K562 (cell line): Measurements from ENCODE around the gene ANO1. TPM values are rescaled to one million over a fixed set of nuclear protein-coding genes. Genes with fewer than 3 reads are reported as not detected.

Experiments
- CBFA2T2 ChIP-seq: fragments of 450-650 bp; conservative IDR thresholded peaks from 2 replicates; pipeline ENCODE4 v1.6.1; 2017; ENCODE audit warnings: mild to moderate bottlenecking
- DNMT1 ChIP-seq: fragments of 450-650 bp; IDR thresholded peaks from 2 replicates; pipeline ENCODE4 v1.6.1; 2016; ENCODE audit warnings: antibody characterized with exemption, mild to moderate bottlenecking
- EP300 ChIP-seq: IDR thresholded peaks from 2 replicates; pipeline ENCODE4 v1.6.1; 2012; ENCODE audit warnings: low read length, improper control_type of control experiment
- GATAD2B ChIP-seq: fragments of 450-650 bp; IDR thresholded peaks from 2 replicates; pipeline ENCODE4 v1.6.1; 2017; ENCODE audit warnings: mild to moderate bottlenecking, borderline replicate concordance
- HDGF ChIP-seq: fragments of 450-650 bp; IDR thresholded peaks from 2 replicates; pipeline ENCODE4 v1.6.1; 2016
- MCM7 ChIP-seq, 2 experiments: fragments of 450-650 bp; IDR thresholded peaks; 2 replicates each; pipeline ENCODE4 v1.6.1; 2016 to 2018
- NFATC3 ChIP-seq: fragments of 450-650 bp; IDR thresholded peaks from 2 replicates; pipeline ENCODE4 v1.6.1; 2017; ENCODE audit warnings: mild to moderate bottlenecking
- NONO ChIP-seq, 2 experiments: fragments of 200-400 bp in 1 of 2; fragments of 450-650 bp in 1 of 2; formaldehyde crosslinking in 1 of 2; IDR thresholded peaks; 2 replicates each; pipeline ENCODE4 v1.6.1; 2017; ENCODE audit warnings: low read depth in 2 of 2, mild to moderate bottlenecking in 2 of 2, moderate library complexity in 2 of 2, low read length in 1 of 2
- ZNF764 ChIP-seq: fragments of 250-450 bp; sonication (Bioruptor Pico); IDR thresholded peaks from 2 replicates; pipeline ENCODE4 v1.4.0; 2020; ENCODE audit warnings: low read depth, mild to moderate bottlenecking, moderate library complexity
- polyA plus RNA-seq, 8 experiments: library from polyadenylated mRNA; depleted of rRNA in 4 of 8; stranded (reverse) in 5 of 8; unstranded in 3 of 8; fragments of >200 nt; fragmentation: Nextera tagmentation in 2 of 8; fragmentation: Illumina TruSeq in 1 of 8; extraction: Ambion mirVana in 2 of 8; extraction: Trizol in 1 of 8; gene quantifications; 2 replicates each; pipeline versions ENCODE4 v1.2.1 to v1.2.3, GENCODE V29; 2011 to 2014; ENCODE audit warnings: inconsistent platforms in 1 of 8, missing spikeins in 1 of 8
- total RNA-seq, 7 experiments: library from RNA; depleted of rRNA in 6 of 7; stranded (reverse); fragments of >200 nt in 6 of 7; fragmentation: Illumina TruSeq in 2 of 7; extraction: Trizol in 2 of 7; gene quantifications; 2 replicates each; pipeline versions ENCODE4 v1.2.1 to v1.2.3, GENCODE V29; 2011 to 2021; ENCODE audit warnings: low replicate concordance in 1 of 7
- TF ChIP-seq, protein P1 (sequence below): fragments of 250-450 bp; sonication (Bioruptor Pico); IDR thresholded peaks from 2 replicates; pipeline ENCODE4 v1.4.0; 2020; ENCODE audit warnings: borderline replicate concordance
- TF ChIP-seq, protein P2 (sequence below): fragments of 250-450 bp; sonication (Bioruptor Pico); IDR thresholded peaks from 2 replicates; pipeline ENCODE4 v1.4.0; 2020; ENCODE audit warnings: mild to moderate bottlenecking, moderate library complexity

Gene ANO1
- total and polyA plus RNA-seq, 9 of the 15 experiments (the other 6 are each of a cell fraction or from before 2014, with no cell fraction given), result not detected

DNA sequence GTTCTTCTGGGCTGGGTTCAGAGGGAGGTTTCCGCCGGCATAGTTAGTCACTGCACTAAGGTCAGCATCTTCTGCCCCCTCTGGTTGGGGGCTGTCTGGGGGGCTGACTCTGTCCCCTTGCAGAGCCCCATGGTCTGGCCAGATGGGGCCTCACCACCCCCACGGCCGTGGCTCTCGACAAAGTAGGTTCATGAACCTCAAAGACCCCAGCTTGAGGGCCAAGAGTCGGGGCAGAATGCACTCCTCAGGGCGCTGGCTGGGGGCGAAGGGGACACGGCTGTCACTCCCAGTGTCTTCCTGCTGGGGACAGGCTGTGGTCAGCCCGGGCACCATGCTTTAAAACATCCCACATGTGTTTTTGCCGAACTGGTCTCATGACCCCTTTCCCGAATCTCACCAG lies 20.8 kb downstream of the ANO1 start (continued):
- no peak for TF ChIP-seq DNMT1
- TF ChIP-seq GATAD2B, result no peak
- TF ChIP-seq, protein P1, sequence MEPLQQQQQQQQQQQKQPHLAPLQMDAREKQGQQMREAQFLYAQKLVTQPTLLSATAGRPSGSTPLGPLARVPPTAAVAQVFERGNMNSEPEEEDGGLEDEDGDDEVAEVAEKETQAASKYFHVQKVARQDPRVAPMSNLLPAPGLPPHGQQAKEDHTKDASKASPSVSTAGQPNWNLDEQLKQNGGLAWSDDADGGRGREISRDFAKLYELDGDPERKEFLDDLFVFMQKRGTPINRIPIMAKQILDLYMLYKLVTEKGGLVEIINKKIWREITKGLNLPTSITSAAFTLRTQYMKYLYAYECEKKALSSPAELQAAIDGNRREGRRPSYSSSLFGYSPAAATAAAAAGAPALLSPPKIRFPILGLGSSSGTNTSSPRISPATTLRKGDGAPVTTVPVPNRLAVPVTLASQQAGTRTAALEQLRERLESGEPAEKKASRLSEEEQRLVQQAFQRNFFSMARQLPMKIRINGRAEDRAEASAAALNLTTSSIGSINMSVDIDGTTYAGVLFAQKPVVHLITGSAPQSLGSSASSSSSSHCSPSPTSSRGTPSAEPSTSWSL (CRISPR knock-in tag), result no peak
- no peak for TF ChIP-seq CBFA2T2
- no peak for TF ChIP-seq ZNF764
- no peak for TF ChIP-seq HDGF
- TF ChIP-seq, protein P2, sequence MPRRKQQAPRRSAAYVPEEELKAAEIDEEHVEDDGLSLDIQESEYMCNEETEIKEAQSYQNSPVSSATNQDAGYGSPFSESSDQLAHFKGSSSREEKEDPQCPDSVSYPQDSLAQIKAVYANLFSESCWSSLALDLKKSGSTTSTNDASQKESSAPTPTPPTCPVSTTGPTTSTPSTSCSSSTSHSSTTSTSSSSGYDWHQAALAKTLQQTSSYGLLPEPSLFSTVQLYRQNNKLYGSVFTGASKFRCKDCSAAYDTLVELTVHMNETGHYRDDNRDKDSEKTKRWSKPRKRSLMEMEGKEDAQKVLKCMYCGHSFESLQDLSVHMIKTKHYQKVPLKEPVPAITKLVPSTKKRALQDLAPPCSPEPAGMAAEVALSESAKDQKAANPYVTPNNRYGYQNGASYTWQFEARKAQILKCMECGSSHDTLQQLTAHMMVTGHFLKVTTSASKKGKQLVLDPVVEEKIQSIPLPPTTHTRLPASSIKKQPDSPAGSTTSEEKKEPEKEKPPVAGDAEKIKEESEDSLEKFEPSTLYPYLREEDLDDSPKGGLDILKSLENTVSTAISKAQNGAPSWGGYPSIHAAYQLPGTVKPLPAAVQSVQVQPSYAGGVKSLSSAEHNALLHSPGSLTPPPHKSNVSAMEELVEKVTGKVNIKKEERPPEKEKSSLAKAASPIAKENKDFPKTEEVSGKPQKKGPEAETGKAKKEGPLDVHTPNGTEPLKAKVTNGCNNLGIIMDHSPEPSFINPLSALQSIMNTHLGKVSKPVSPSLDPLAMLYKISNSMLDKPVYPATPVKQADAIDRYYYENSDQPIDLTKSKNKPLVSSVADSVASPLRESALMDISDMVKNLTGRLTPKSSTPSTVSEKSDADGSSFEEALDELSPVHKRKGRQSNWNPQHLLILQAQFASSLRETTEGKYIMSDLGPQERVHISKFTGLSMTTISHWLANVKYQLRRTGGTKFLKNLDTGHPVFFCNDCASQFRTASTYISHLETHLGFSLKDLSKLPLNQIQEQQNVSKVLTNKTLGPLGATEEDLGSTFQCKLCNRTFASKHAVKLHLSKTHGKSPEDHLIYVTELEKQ (CRISPR knock-in tag), result no peak
- no peak for TF ChIP-seq MCM7 (IDR thresholded peaks at IDR 0.05)
- no peak for TF ChIP-seq EP300
- no peak for TF ChIP-seq NFATC3
- TF ChIP-seq NONO (IDR thresholded peaks at IDR 0.05; ENCODE audit: low read depth in 2 of 2, low read length in 1 of 2), result no peak
